Measurements from ENCODE around the gene RASAL2. TPM values are rescaled to one million over a fixed set of nuclear protein-coding genes. Genes with fewer than 3 reads are reported as not detected.

The RASAL2 gene
- total RNA-seq, 2 donors from 2014 or later: not detected

DNA sequence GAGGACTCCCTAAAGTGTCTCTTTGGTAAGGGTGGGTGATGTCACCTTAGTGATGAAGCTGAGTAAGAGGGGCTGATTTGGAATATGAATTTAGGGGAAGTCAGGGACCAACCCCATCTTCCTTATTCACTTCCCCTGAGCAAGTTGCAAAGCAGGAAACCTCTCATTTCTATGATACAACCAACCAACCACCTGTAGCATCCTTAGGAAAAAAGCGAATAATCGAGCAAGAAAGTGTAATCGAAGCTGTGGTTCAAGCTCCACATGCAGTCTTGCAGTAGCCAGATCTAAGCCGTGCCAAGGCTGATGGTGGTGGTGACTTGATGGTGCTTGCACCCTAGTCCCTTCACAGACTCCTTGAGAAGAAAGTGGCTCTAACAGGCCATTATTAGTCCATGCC, 422.2 kb downstream of the RASAL2 start:
- H3K27ac Mint-ChIP-seq: no peak overlapping the region
- H3K9me3 Mint-ChIP-seq: no peaks in the 10 kb centered on the region
- no peak overlapping the region for H3K4me3 Mint-ChIP-seq

DNA sequence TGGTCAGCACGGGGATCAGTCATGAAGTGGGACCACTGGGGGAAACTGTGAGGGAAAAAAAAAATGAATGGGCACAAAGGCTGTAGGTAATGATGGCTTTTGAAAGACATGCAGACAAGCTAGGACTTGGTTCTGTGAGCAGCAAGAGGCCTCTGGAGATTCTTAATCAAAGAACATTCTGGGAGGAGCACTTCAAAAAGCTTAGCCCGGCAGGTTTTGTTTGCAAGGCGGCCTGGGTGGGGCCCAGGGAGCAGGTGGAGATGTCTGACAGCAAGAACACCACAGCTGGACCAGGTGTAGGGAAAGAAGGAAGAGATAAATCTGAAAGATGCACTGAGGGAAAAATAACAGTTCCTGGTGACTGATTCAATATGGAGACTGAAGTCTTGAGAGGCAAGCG, 425.0 kb downstream of the RASAL2 start:
- no peak overlapping the region for H3K27ac Mint-ChIP-seq
- no peaks in the 10 kb centered on the region for H3K4me1 Mint-ChIP-seq (ENCODE audit: low read depth in 2 of 2)
- ATAC-seq: no peak
- peak; percentile 23 for DNase-seq (ENCODE audit: low spot score)
- no peak overlapping the region for H3K4me3 Mint-ChIP-seq
- H3K36me3 Mint-ChIP-seq: no peaks in the 10 kb centered on the region
- peaks cover 8 to 16% of the 10 kb centered on the region in 2 donors for H3K27me3 Mint-ChIP-seq
- no peaks in the 10 kb centered on the region for H3K9me3 Mint-ChIP-seq

More for the DNA sequence above, 422.2 kb downstream of the RASAL2 start:
- peak; percentile 42 for DNase-seq (ENCODE audit: low spot score)
- H3K36me3 Mint-ChIP-seq: no peaks in the 10 kb centered on the region
- H3K4me1 Mint-ChIP-seq (ENCODE audit: low read depth in 2 of 2): no peaks in the 10 kb centered on the region
- peaks cover 8 to 10% of the 10 kb centered on the region in 2 donors for H3K27me3 Mint-ChIP-seq
- ATAC-seq: no peak

DNA sequence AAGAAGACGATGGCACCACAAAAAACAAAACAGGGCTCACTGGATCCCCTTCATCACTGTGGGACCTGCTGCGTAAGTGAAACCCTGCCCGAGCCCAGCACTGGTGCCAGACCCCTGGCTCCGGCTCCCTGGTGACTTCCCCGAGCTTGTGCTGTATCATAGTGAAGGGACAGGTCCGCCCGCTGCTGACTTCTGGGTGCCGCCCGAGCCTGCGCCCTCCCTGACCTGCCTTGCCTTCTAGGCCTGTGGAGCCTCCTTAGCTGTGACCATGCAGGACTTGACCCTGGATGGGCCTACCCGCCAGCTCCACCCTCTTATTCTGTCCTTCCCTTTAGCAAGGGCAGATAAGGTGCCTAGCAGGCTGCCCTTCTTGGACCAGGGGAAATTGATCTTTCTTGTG, 426.9 kb downstream of the RASAL2 start:
- H3K4me3 Mint-ChIP-seq: no peak overlapping the region
- H3K4me1 Mint-ChIP-seq (ENCODE audit: low read depth in 2 of 2): no peaks in the 10 kb centered on the region
- no peak overlapping the region for H3K27ac Mint-ChIP-seq
- ATAC-seq (peak in 1 of 2 donors; percentile 59), DNase-seq (ENCODE audit: low spot score) (no peak)
- peaks cover 2 to 16% of the 10 kb centered on the region in 2 donors for H3K27me3 Mint-ChIP-seq
- no peaks in the 10 kb centered on the region for H3K9me3 Mint-ChIP-seq
- H3K36me3 Mint-ChIP-seq: no peaks in the 10 kb centered on the region

DNA sequence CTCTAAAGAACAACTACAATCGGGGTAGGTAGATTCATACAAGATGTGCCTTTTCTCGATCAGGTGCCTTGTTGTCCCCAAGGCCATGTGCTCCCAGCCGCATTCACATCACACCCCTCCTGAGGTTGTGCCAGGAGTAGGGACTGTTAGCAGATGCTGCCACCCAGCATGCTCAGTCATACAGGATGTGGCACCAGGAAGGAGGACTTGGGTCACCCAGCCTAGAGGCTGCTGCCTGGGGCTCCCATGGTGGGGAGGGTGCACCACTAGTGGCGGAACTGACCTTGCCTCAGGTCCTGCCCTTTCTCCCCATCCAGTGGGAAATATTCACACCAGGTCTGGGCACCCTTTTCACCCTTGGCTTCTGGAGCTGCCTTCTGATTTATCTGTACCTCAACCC, 427.3 kb downstream of the RASAL2 start:
- H3K27me3 Mint-ChIP-seq: peaks cover 2 to 16% of the 10 kb centered on the region in 2 donors
- no peaks in the 10 kb centered on the region for H3K4me1 Mint-ChIP-seq (ENCODE audit: low read depth in 2 of 2)
- no peak overlapping the region for H3K4me3 Mint-ChIP-seq
- no peaks in the 10 kb centered on the region for H3K36me3 Mint-ChIP-seq
- no peaks in the 10 kb centered on the region for H3K9me3 Mint-ChIP-seq
- H3K27ac Mint-ChIP-seq: no peak overlapping the region
- DNase-seq (ENCODE audit: low spot score) (peak; percentile 56), ATAC-seq (peak in 1 of 2 donors; percentile 65)

DNA sequence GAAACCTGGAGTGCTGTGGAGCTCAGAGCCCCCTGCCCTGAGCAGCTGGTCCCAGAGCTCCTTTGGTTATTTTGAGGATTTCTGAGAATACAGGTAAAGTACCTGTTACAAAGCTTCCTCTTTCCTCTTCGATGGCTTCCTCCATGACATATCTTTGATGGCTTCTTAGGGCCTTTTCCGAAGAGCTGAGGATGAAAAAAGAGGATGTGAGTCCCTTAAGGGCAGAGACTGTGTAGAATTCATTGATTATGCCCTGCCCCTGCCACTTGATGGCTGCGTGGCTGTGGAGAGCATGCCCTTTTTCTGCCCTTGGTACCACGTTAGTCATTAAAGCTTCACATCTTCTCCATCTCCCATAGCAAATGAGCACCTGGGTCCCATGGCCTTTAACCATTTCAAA, 433.2 kb downstream of the RASAL2 start:
- no peaks in the 10 kb centered on the region for H3K36me3 Mint-ChIP-seq
- no peak for DNase-seq (ENCODE audit: low spot score)
- no peaks in the 10 kb centered on the region for H3K4me1 Mint-ChIP-seq (ENCODE audit: low read depth in 2 of 2)
- no peak overlapping the region for H3K27ac Mint-ChIP-seq
- ATAC-seq: no peak
- H3K9me3 Mint-ChIP-seq: no peaks in the 10 kb centered on the region
- H3K27me3 Mint-ChIP-seq: peaks cover 0 to 7% of the 10 kb centered on the region in 2 donors
- H3K4me3 Mint-ChIP-seq: no peak overlapping the region

DNA sequence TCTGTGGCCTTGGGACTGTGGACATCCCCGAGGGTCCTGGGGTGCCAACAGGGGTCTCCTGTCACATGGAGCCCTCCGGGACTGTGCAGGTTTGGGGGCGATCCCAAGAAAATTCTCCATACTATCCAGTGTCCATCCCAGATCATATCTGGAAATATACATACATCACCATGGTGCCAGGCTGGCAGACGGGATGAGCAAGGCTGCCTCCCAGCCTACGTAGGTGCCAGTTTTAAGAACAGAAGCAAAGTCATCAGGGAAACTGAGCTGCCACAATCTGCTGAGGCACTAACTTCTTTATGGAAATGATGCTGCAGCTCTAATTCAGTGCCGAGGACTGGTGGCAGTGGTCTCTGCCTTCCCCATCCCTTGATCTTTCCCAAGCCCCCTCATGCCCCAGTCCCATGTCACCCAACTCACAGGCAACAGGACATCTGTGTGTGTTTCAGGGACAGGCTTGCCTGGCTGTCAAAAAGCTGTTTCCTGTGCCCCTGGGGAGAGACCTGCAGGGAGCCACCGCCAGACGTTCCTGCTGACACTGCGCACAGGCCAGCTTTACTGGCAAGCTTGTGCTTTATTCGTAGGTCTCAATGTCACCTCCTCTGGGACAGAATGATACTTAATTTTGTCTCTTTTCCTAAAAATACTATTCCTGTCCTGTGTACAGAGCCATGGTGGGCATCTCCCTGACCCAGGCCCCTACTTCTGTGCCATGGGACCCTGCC, 434.5 kb downstream of the RASAL2 start:
- DNase-seq (ENCODE audit: low spot score) (peak; percentile 32), ATAC-seq (no peak)
- Mint-ChIP-seq H3K9me3 (no peaks in the 10 kb centered on the region), H3K4me3 (no peak overlapping the region), H3K27ac (no peak overlapping the region), H3K4me1 (ENCODE audit: low read depth in 2 of 2) (peaks cover 0 to 3% of the 10 kb centered on the region in 2 donors), H3K27me3 (peaks cover under 1 to 3% of the 10 kb centered on the region in 2 donors), H3K36me3 (no peaks in the 10 kb centered on the region)

DNA sequence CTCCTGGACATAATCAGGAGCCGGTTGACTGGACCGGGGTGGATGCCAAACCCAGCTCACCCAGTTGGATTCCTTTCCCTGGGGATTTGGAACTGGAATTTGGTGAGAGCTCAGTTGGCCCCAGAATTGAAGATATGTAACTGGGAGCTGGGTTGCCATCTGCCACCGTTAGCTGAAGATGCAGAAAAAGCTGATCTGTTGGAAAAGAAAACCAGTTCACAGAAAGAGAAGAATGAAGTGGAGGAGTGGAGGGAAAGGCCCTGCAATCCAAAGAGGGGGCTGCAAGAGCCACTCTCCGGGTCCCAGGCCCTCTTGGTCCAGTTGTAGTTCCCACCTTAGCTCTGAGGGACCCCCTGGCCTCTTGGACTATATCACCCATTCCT, 435.0 kb downstream of the RASAL2 start:
- ATAC-seq (no peak), DNase-seq (ENCODE audit: low spot score) (peak; percentile 8)
- Mint-ChIP-seq H3K27me3 (peaks cover 0 to 3% of the 10 kb centered on the region in 2 donors), H3K4me3 (no peak overlapping the region), H3K4me1 (ENCODE audit: low read depth in 2 of 2) (peaks cover 0 to 3% of the 10 kb centered on the region in 2 donors), H3K27ac (no peak overlapping the region), H3K9me3 (no peaks in the 10 kb centered on the region), H3K36me3 (no peaks in the 10 kb centered on the region)

DNA sequence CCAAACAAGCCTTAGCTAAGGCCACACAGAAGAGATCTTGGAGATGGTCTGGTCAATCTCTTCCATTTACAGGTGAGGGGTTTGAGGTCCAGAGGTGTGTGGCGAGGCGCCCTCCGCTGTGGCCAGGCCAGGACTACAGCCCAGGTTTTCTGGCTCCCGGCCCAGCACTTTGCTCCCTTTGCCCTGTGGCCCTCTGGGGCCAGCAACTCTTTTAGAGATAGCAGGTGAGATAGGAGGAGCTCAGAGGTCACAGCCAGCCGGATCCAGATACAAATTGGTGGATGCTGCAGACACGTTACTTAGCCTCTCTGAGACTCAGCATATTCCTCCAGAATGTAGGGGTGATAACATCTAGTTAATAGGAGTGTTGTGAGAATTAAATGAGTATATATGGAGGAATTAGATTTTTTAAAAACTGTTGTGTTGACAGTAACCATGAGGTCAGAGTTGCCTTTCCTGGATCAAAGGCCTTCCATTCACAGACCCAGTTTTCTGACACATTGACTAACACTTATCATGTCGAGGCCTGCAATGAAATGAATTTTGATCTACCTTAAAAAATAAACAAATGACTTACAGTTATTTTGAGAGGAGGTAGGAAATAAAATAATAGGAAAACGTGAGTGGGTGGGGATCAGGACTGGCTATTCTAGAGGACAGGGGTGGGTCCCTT, 435.6 kb downstream of the RASAL2 start:
- Mint-ChIP-seq H3K27ac (no peak overlapping the region), H3K27me3 (peaks cover 0 to 3% of the 10 kb centered on the region in 2 donors), H3K4me1 (ENCODE audit: low read depth in 2 of 2) (peaks cover 0 to 3% of the 10 kb centered on the region in 2 donors), H3K4me3 (no peak overlapping the region), H3K36me3 (no peaks in the 10 kb centered on the region), H3K9me3 (no peaks in the 10 kb centered on the region)
- peak; percentile 15 for DNase-seq (ENCODE audit: low spot score)
- no peak for ATAC-seq

DNA sequence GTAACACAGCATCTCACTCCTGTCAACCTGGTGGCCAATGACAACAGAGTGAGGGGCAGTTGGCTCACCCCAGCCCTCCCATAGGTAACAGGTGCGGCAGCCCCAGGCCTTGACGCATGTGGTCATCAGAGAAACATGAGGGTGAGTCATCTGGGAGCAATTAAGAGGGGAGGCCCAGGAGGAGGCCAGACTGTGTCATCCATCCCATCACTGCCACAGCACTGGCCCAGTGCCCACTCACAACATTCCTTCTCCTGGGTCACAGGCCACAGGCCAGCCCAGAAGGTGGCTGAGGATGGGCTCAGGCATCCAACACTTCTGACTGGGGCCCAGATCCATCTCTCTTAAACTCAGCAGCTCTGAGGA, 436.1 kb downstream of the RASAL2 start:
- Mint-ChIP-seq H3K27me3 (peaks cover 0 to 3% of the 10 kb centered on the region in 2 donors), H3K4me3 (no peak overlapping the region), H3K9me3 (no peaks in the 10 kb centered on the region), H3K27ac (no peak overlapping the region), H3K36me3 (no peaks in the 10 kb centered on the region), H3K4me1 (ENCODE audit: low read depth in 2 of 2) (peaks cover 0 to 3% of the 10 kb centered on the region in 2 donors)
- ATAC-seq: no peak
- peak; percentile 31 for DNase-seq (ENCODE audit: low spot score)

DNA sequence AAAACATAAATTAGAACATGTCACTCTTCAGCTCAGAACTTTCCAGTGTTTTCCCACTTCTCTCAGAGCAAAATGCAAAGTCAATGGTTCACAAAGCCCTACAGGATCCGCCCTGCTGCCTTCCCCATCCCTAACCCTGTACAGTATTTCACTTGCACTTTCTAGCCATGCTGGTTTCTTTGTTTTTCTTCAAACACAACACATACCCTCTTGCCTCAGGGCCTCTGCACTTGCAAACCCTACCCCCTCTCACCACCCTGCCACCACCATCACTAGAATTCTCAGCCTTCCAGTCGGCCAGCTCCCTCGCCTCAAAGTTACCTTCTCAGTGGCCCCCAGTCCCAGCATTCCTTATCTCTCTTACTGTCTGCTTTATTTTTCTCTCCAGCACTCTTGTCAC, 436.6 kb downstream of the RASAL2 start:
- Mint-ChIP-seq H3K36me3 (no peaks in the 10 kb centered on the region), H3K9me3 (no peaks in the 10 kb centered on the region), H3K4me1 (ENCODE audit: low read depth in 2 of 2) (peaks cover 0 to 3% of the 10 kb centered on the region in 2 donors), H3K27ac (no peak overlapping the region), H3K4me3 (no peak overlapping the region), H3K27me3 (peaks cover 0 to 3% of the 10 kb centered on the region in 2 donors)
- ATAC-seq: no peak
- DNase-seq (ENCODE audit: low spot score): no peak

DNA sequence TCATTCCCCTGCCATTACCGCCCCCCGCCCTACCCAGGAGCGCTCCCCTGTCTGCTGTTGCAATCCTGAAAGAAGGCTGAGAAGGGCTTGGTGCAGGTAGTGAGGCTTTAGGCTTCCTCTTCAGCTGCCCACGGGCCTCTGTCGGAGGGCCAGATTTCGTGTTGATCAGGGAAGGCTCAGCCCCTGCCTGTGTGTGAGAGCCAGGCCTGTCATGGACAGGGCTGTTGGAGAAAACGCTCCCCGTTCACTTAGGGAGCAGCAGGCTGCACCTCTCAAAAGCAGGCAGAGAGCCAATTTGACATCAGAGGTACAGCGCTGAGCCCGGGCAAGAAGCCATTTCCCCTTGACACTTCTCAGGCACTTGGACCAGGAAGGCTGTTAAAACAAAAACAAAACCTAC, 438.0 kb downstream of the RASAL2 start:
- DNase-seq (ENCODE audit: low spot score): no peak
- H3K4me3 Mint-ChIP-seq: no peak overlapping the region
- peaks cover 0 to 3% of the 10 kb centered on the region in 2 donors for H3K4me1 Mint-ChIP-seq (ENCODE audit: low read depth in 2 of 2)
- H3K27me3 Mint-ChIP-seq: peaks cover 0 to 3% of the 10 kb centered on the region in 2 donors
- no peak for ATAC-seq
- H3K27ac Mint-ChIP-seq: no peak overlapping the region
- H3K36me3 Mint-ChIP-seq: no peaks in the 10 kb centered on the region
- no peaks in the 10 kb centered on the region for H3K9me3 Mint-ChIP-seq

DNA sequence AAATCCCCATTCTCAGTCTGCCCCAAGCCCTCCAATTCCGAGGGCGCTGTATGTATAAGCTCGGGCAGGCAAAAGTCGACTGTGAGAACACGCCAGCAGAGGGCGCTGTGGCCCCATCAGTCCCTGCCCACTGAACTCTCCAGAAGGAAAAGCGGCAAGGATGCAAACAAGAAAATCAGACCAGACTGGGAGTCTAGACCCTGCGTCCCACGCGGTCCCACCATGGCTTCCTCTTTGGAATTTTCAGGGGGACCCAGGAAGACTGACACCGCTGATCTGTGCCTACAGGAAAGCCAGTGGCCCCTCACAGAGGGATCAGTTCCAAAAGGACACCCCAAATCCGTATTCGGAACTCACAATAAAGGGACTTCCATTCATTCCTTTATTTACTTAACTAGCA, 438.5 kb downstream of the RASAL2 start:
- H3K4me1 Mint-ChIP-seq (ENCODE audit: low read depth in 2 of 2): peaks cover 0 to 3% of the 10 kb centered on the region in 2 donors
- no peaks in the 10 kb centered on the region for H3K36me3 Mint-ChIP-seq
- ATAC-seq (peak; percentile 71 to 80), DNase-seq (ENCODE audit: low spot score) (peak; percentile 84)
- no peak overlapping the region for H3K4me3 Mint-ChIP-seq
- H3K27ac Mint-ChIP-seq: no peak overlapping the region
- H3K27me3 Mint-ChIP-seq: peaks cover 0 to 3% of the 10 kb centered on the region in 2 donors
- H3K9me3 Mint-ChIP-seq: no peaks in the 10 kb centered on the region

DNA sequence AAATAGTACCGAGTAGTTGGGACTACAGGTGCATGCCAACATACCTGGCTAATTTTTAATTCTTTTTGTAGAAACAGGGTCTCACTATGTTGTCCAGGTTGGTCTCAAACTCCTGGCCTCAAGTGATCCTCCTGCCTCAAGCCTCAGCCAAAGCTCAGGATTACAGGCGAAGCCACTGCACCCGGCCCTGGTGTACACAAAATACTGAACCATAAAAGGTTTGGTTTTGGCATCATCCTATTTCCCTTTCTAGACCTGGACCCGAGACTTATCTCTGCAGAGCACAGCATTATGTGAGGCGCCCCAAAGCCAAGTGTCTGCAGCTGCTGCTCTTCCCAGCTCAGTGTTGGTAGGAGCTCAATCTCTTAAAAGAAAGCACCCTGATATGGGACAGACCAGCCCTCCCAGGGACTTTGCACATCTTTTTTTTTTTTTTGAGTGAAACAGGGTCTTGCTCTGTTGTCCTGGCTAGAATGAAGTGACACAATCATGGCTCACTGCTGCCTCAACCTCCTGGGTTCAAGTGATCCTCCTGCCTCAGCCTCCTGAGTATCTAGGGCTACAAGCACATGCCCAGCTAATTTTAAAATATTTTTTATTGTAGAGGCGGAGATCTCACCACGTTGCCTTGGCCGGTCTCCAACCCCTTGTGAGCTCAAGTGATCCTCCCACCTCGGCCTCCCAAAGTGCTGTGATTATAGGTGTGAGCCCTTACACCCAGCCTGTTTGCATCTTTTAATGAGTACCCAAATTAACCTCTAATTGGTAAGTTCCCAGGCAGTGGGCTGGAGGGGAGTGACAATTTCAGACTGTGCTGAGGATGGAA, 439.4 kb downstream of the RASAL2 start:
- peaks cover 0 to 3% of the 10 kb centered on the region in 2 donors for H3K4me1 Mint-ChIP-seq (ENCODE audit: low read depth in 2 of 2)
- H3K9me3 Mint-ChIP-seq: no peaks in the 10 kb centered on the region
- DNase-seq (ENCODE audit: low spot score) (no peak), ATAC-seq (no peak)
- no peak overlapping the region for H3K4me3 Mint-ChIP-seq
- peaks cover 0 to 3% of the 10 kb centered on the region in 2 donors for H3K27me3 Mint-ChIP-seq
- no peak overlapping the region for H3K27ac Mint-ChIP-seq
- no peaks in the 10 kb centered on the region for H3K36me3 Mint-ChIP-seq

All from natural killer cell treated with Interleukin-12 subunit alpha and Interleukin-12 subunit beta and Interleukin-15 and Interleukin-18, amount 100 ng/mL, for 72 hours (primary cell).